Stimulated activated naive CD8-positive, alpha-beta T cell treated with anti-CD3 and anti-CD28 coated beads, Interleukin-15, Interleukin-2, amounts not matched to agents 100 U/mL and 50 U/mL, for 24 hours (primary cell): ENCODE measurements around the gene PRELP.

ENCODE experiments used
- ATAC-seq: fragments of 150-1000 bp; cut with Tn5 transposase; one replicate; pipeline ENCODE4 v1.10.0; 2021
- DNase-seq: peaks from one replicate; pipeline ENCODE4 v3.0.0; 2021

Gene PRELP

GRCh38 chr1:203478231-203478630, 2.6 kb downstream of the PRELP start:
- DNase-seq (no peak), ATAC-seq (no peak)

- DNase-seq (no peak), ATAC-seq (no peak)
These were observed 3.4 kb downstream of the PRELP start for GRCh38 chr1:203478986-203479385.

DNA sequence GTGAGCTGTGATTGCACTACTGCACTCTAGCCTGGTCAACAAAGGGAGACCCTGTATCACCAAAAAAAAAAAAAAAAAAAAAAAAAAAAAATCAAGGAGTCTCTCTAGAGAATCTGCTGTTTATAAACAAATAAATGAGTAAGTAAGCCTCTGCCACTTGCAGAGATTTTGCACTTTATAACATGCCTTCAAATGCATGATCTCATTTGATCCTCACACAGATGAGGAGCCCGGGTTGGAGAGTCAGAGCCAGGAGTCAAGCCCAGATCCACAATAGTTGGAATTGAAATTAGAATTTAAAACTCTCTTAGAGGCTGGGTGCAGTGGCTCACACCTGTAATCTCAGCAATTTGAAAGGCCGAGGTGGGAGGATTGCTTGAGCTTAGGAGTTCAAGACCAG, 4.0 kb downstream of the PRELP start:
- DNase-seq: no peak
- no peak for ATAC-seq

DNA sequence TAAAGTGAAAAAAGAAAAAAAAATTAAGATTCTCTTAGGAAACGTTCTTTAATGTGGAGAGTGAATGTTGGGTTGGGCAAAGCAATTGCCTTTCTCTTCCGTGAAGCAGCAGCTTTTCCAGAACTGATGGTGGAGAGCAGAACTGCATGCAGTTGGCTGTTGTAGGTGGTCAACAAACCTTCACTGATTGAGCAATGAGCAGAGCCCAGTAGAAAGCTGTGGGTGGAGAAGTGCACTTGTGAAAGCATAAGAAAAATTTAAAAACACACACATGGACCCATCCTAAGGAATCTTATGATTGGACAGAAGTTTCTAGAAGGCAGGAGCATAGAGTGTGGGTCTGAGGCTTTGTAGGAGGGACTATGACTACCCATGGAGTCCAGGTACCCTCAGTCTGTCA, 4.5 kb downstream of the PRELP start:
- ATAC-seq: no peak
- DNase-seq: no peak

GRCh38 chr1:203480525-203481084, 5.0 kb downstream of the PRELP start:
- DNase-seq (peak; percentile 29), ATAC-seq (peak; percentile 31)

GRCh38 chr1:203481196-203481595, 5.6 kb downstream of the PRELP start:
- DNase-seq (no peak), ATAC-seq (no peak)

GRCh38 chr1:203486618-203487370, 11.2 kb downstream of the PRELP start:
- no peak for DNase-seq
- no peak for ATAC-seq

- DNase-seq (no peak), ATAC-seq (no peak)
These were observed 12.9 kb downstream of the PRELP start for GRCh38 chr1:203488539-203488938.

GRCh38 chr1:203490607-203491006, 15.0 kb downstream of the PRELP start:
- ATAC-seq: no peak
- DNase-seq: no peak

- no peak for ATAC-seq
These were observed 16.1 kb downstream of the PRELP start for GRCh38 chr1:203491664-203492063.

GRCh38 chr1:203492082-203492747, 16.6 kb downstream of the PRELP start:
- ATAC-seq (no peak), DNase-seq (no peak)

More at GRCh38 chr1:203491664-203492063, 16.1 kb downstream of the PRELP start:
- no peak for DNase-seq

DNA sequence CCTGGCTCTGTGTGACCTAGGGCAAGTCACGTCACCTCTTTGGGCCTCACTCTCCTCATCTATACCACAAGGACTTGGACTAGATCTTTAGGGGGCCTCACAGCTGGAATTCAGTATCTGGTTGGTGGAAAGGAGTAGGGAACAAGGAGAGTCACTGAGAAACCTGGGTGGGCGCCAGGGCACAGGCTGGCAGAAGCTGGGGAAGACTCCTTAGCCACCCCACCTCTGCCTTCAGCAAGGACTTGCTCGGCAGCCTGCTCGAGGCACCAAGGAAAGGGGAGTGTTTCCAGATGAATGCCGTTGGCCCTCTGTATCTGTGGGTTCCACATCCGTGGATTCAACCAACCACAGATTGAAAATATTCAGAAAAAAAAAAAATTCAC, 17.1 kb downstream of the PRELP start:
- DNase-seq (no peak), ATAC-seq (no peak)

GRCh38 chr1:203493901-203494300, 18.3 kb downstream of the PRELP start, which contains the start of gene OPTC:
Gene OPTC (plus strand): TSS chr1:203494153. CDS start chr1:203496006, 1,853 bp downstream.
- DNase-seq (no peak), ATAC-seq (no peak)

GRCh38 chr1:203495845-203496244, 20.2 kb downstream of the PRELP start:
- ATAC-seq (no peak), DNase-seq (no peak)

DNA sequence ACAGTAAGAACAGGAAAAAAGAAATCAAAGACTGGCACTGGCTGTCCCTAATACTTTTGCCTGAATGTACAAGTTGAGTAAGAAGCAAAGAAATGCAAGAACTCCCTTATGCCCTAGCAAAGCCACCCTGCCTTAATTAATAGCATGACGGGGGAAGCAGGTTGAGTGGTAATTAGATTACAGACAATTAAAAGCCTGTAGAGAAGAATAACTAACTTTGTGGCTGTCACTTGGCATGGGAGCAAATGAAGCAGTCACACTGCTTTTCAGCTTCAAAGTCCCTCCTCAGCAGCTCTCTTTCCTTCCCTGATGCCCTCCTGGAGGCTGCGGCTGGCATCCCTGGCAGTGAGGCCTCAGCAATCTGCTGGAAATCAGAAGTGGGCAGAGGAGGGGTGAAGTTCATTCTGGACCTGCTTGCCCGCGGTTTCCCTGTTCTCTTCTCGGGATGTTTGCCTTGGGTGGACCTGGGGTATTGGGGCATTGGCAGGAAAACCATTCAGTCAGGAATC, 21.7 kb downstream of the PRELP start:
- no peak for ATAC-seq
- no peak for DNase-seq

DNA sequence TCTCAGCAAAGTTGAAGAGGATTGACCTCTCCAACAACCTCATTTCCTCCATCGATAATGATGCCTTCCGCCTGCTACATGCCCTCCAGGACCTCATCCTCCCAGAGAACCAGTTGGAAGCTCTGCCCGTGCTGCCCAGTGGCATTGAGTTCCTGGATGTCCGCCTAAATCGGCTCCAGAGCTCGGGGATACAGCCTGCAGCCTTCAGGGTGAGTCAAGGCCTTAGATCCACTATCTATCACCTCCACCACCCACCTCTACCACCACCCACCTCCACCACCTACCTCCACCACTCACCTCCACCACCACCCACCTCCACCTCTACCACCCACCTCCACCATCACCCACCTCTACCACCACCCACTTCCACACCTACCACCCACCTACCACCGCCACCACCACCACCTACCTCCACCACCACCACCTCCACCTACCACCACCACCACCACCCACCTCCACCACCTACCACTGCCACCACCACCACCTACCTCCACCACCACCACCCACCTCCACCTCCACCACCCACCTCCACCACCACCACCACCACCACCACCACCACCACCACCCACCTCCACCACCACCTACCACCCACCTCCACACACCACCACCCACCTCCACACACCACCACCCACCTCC, 24.2 kb downstream of the PRELP start:
- DNase-seq: no peak
- ATAC-seq: no peak

- DNase-seq (no peak), ATAC-seq (no peak)
These were observed 24.7 kb downstream of the PRELP start for GRCh38 chr1:203500279-203500678.

GRCh38 chr1:203503836-203504235, 28.2 kb downstream of the PRELP start:
- DNase-seq: no peak
- ATAC-seq: no peak

DNA sequence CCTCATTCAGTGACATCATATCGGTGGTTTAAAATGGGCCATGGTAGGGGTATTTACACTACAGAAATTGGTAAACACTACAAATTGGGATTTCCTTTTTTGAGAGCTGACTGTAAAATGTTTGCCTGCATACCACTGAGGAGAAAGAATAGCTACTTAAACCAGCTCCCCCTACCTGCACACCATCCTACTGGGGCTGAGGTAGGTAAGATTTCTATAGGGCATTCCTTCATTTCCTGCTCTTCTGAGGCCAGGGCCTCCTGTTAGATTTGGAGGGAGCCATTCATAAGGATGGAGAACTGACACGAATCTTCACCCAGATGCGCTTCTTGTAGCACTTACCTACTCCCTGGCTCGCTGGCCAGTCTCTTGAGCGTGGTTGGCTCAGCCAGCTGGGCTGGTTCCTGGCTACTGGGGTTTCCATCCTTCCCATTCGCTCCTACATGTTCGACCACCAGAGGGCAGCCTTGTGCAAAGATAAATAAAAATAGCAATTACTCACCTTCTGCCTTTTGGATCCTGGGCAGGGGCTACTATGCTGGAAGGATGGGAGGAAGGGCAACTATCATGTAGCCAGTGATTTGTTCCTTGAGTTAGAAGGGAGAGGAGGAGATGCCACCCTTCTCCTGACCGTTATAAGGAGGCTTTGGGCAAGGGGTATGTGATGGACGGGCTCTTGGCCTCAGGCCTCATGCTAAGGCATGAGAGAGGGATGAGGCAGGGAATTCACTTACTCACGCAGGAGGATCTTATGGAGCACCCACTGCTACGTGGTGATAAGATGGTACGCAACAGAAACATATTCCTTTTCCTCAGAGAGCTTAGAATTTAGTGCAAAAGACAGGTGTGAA, 29.0 kb downstream of the PRELP start:
- DNase-seq (peak; percentile 80), ATAC-seq (peak; percentile 71)

DNA sequence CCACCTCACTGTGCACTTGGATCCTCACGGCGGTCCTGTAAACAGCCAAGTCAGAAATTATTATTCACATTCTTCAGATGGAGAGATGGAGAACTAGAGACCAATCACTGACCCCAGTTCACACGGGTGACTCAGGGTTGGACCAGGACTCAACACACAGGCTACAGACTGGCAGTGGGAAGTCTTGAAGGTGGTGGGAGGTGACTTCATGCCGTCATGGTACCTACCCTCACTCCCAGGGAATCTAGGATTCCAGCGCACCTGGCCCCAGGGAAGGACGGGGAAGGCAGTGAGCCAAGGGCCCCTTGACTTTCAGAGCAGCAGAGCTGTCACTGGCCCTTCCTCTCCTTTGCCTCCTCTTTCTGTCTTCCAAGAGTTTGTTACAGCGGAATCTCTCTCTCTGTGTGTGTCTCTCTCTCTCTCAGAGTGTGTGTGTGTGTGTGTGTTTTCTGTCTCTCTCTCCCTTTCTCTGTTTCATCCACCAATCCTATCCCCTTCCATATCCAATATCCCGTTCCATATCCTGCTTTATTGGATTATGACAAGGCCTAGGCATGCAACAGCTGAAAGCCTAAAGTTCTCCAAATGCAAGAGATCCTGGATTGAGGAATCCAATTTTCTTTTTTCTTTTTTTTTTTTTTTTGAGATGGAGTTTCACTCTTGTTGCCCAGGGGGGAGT, 30.1 kb downstream of the PRELP start:
- DNase-seq (no peak), ATAC-seq (no peak)
